H7 (cell line): ENCODE results near the gene UBA6. TPM values are rescaled to one million over a fixed set of nuclear protein-coding genes. Genes with fewer than 3 reads are reported as not detected.

Experiments
- DNase-seq: peaks from one replicate; pipeline ENCODE4 v3.0.0; 2012
- H3K27me3 ChIP-seq: 2 replicates; pipeline ENCODE4 v1.6.0; 2011; ENCODE audit warnings: mild to moderate bottlenecking, low read length; ENCODE audit not compliant: control insufficient read depth, insufficient read depth
- H3K36me3 ChIP-seq: replicated peaks from 2 replicates; pipeline ENCODE4 v1.5.1; 2011; ENCODE audit warnings: low read length; ENCODE audit not compliant: control insufficient read depth, insufficient read depth
- H3K4me3 ChIP-seq: 2 replicates; pipeline ENCODE4 v1.5.1; 2011; ENCODE audit warnings: low read depth, mild to moderate bottlenecking, control low read depth, low read length, moderate library complexity; ENCODE audit not compliant: insufficient read depth
- total RNA-seq: library from RNA; depleted of rRNA; stranded (reverse); fragments of >200 nt; shearing (Covaris generic); gene quantifications from 2 replicates; pipeline ENCODE4 v1.2.3, GENCODE V29; 2014

UBA6 gene
- total RNA-seq, 1 experiment from 2014 or later: 37.6 TPM

- Histone ChIP-seq H3K27me3 (no peaks in the 10 kb centered on the region), H3K4me3 (no peak overlapping the region), H3K36me3 (no peaks in the 10 kb centered on the region)
- DNase-seq: no peak
Measured at GRCh38 chr4:67603310-67604028, 97.5 kb downstream of the UBA6 start.

- no peak for DNase-seq
- H3K27me3 ChIP-seq: no peaks in the 10 kb centered on the region
- no peak overlapping the region for H3K4me3 ChIP-seq
- H3K36me3 ChIP-seq: no peaks in the 10 kb centered on the region
Measured at GRCh38 chr4:67593741-67594175, 107.2 kb downstream of the UBA6 start.

GRCh38 chr4:67587156-67587555 is 113.8 kb downstream of the UBA6 start:
- H3K27me3 ChIP-seq: no peaks in the 10 kb centered on the region
- H3K4me3 ChIP-seq: no peak overlapping the region
- H3K36me3 ChIP-seq: no peaks in the 10 kb centered on the region
- DNase-seq: no peak

GRCh38 chr4:67584496-67584895 is 116.5 kb downstream of the UBA6 start:
- Histone ChIP-seq H3K36me3 (no peaks in the 10 kb centered on the region), H3K27me3 (no peaks in the 10 kb centered on the region), H3K4me3 (no peak overlapping the region)
- DNase-seq: no peak

- H3K36me3 ChIP-seq: no peaks in the 10 kb centered on the region
- no peak for DNase-seq
- H3K27me3 ChIP-seq: no peaks in the 10 kb centered on the region
- no peak overlapping the region for H3K4me3 ChIP-seq
Measured at GRCh38 chr4:67581913-67582312, 119.0 kb downstream of the UBA6 start.

- no peak overlapping the region for H3K4me3 ChIP-seq
- DNase-seq: no peak
- H3K36me3 ChIP-seq: no peaks in the 10 kb centered on the region
- no peaks in the 10 kb centered on the region for H3K27me3 ChIP-seq
Measured at GRCh38 chr4:67581208-67581857, 119.6 kb downstream of the UBA6 start.

- H3K27me3 ChIP-seq: no peaks in the 10 kb centered on the region
- H3K36me3 ChIP-seq: no peaks in the 10 kb centered on the region
- no peak for DNase-seq
- no peak overlapping the region for H3K4me3 ChIP-seq
Measured at GRCh38 chr4:67580577-67580976, 120.4 kb downstream of the UBA6 start.

- Histone ChIP-seq H3K4me3 (no peak overlapping the region), H3K36me3 (no peaks in the 10 kb centered on the region), H3K27me3 (no peaks in the 10 kb centered on the region)
- DNase-seq: no peak
Measured at GRCh38 chr4:67576538-67576937, 124.4 kb downstream of the UBA6 start.

GRCh38 chr4:67576059-67576466 is 124.9 kb downstream of the UBA6 start:
- no peak for DNase-seq
- Histone ChIP-seq H3K36me3 (no peaks in the 10 kb centered on the region), H3K4me3 (no peak overlapping the region)

GRCh38 chr4:67575232-67576058 is 125.5 kb downstream of the UBA6 start:
- peak; percentile 6 for DNase-seq
- H3K27me3 ChIP-seq: no peaks in the 10 kb centered on the region
- no peak overlapping the region for H3K4me3 ChIP-seq
- no peaks in the 10 kb centered on the region for H3K36me3 ChIP-seq

More at GRCh38 chr4:67576059-67576466, 124.9 kb downstream of the UBA6 start:
- no peaks in the 10 kb centered on the region for H3K27me3 ChIP-seq

GRCh38 chr4:67573193-67573592 is 127.8 kb downstream of the UBA6 start:
- no peak for DNase-seq
- no peaks in the 10 kb centered on the region for H3K36me3 ChIP-seq
- H3K4me3 ChIP-seq: no peak overlapping the region
- no peaks in the 10 kb centered on the region for H3K27me3 ChIP-seq

- H3K4me3 ChIP-seq: no peak overlapping the region
- DNase-seq: no peak
Measured at GRCh38 chr4:67571975-67572374, 129.0 kb downstream of the UBA6 start.

GRCh38 chr4:67570537-67570936 is 130.4 kb downstream of the UBA6 start:
- no peaks in the 10 kb centered on the region for H3K36me3 ChIP-seq
- no peak overlapping the region for H3K4me3 ChIP-seq
- H3K27me3 ChIP-seq: no peaks in the 10 kb centered on the region
- DNase-seq: no peak

More at GRCh38 chr4:67571975-67572374, 129.0 kb downstream of the UBA6 start:
- Histone ChIP-seq H3K36me3 (no peaks in the 10 kb centered on the region), H3K27me3 (no peaks in the 10 kb centered on the region)

- H3K36me3 ChIP-seq: no peaks in the 10 kb centered on the region
- DNase-seq: no peak
- H3K4me3 ChIP-seq: no peak overlapping the region
- H3K27me3 ChIP-seq: no peaks in the 10 kb centered on the region
Measured at GRCh38 chr4:67568820-67569219, 132.1 kb downstream of the UBA6 start.

GRCh38 chr4:67566335-67566734 is 134.6 kb downstream of the UBA6 start:
- H3K36me3 ChIP-seq: no peaks in the 10 kb centered on the region
- no peak overlapping the region for H3K4me3 ChIP-seq
- DNase-seq: no peak
- no peaks in the 10 kb centered on the region for H3K27me3 ChIP-seq
